HAP-1 (cell line): ENCODE measurements around the gene MRPL43.

ENCODE experiments used
- DNase-seq, 2 experiments: peaks; one replicate each; pipeline ENCODE4 v3.0.0-alpha.2; 2016 to 2020; ENCODE audit warnings: low spot score in 2 of 2
- H3K27me3 ChIP-seq: fragments of 250-450 bp; sonication (Bioruptor Pico); 2 replicates; pipeline ENCODE4 v1.5.1; 2020; ENCODE audit warnings: low read depth, mild to moderate bottlenecking, moderate library complexity
- H3K36me3 ChIP-seq: fragments of 250-450 bp; sonication (Bioruptor Pico); replicated peaks from 2 replicates; pipeline ENCODE4 v1.5.1; 2020; ENCODE audit warnings: mild to moderate bottlenecking
- H3K4me1 ChIP-seq: fragments of 250-450 bp; sonication (Bioruptor Pico); 2 replicates; pipeline ENCODE4 v1.5.1; 2020; ENCODE audit warnings: mild to moderate bottlenecking
- H3K4me3 ChIP-seq: fragments of 250-450 bp; sonication (Bioruptor Pico); 2 replicates; pipeline ENCODE4 v1.5.1; 2020; ENCODE audit warnings: mild to moderate bottlenecking, moderate library complexity
- H3K9me3 ChIP-seq: fragments of 250-450 bp; sonication (Bioruptor Pico); 2 replicates; pipeline ENCODE4 v1.5.1; 2020; ENCODE audit warnings: mild to moderate bottlenecking, moderate library complexity
- in situ Hi-C: fragments of 300-500 bp; cut with MboI; formaldehyde crosslinking; loops from 3 replicates; pipeline ENCODE4 v1.14.3; 2020; ENCODE audit warnings: low sequenced_read_pairs, inconsistent platforms, mixed read lengths

MRPL43 gene

GRCh38 chr10:101003639-101004206 lies 16.4 kb upstream of the MRPL43 start:
- no peaks in the 10 kb centered on the region for H3K9me3 ChIP-seq
- H3K4me1 ChIP-seq: peaks cover 13% of the 10 kb centered on the region
- no peaks in the 10 kb centered on the region for H3K27me3 ChIP-seq
- in situ Hi-C loops: no loop called here
- H3K36me3 ChIP-seq: peaks cover 50% of the 10 kb centered on the region
- DNase-seq: no peak
- H3K4me3 ChIP-seq: no peak overlapping the region

GRCh38 chr10:101002456-101002855 lies 15.2 kb upstream of the MRPL43 start:
- H3K36me3 ChIP-seq: peaks cover 49% of the 10 kb centered on the region
- no peak for DNase-seq
- no peak overlapping the region for H3K4me3 ChIP-seq
- no peaks in the 10 kb centered on the region for H3K9me3 ChIP-seq
- peaks cover 22% of the 10 kb centered on the region for H3K4me1 ChIP-seq
- no peaks in the 10 kb centered on the region for H3K27me3 ChIP-seq
- in situ Hi-C loops: no loop called here

- Histone ChIP-seq H3K4me1 (peaks cover 24% of the 10 kb centered on the region), H3K27me3 (no peaks in the 10 kb centered on the region), H3K9me3 (no peaks in the 10 kb centered on the region), H3K4me3 (no peak overlapping the region; the same call in 1 of the 2 replicates), H3K36me3 (peaks cover 43% of the 10 kb centered on the region)
- DNase-seq: no peak
- in situ Hi-C loops: no loop called here
These were observed 14.3 kb upstream of the MRPL43 start for GRCh38 chr10:101001659-101002035.

GRCh38 chr10:101000915-101001658 lies 13.8 kb upstream of the MRPL43 start:
- Histone ChIP-seq H3K27me3 (no peaks in the 10 kb centered on the region), H3K4me3 (peak overlapping the region; percentile 74), H3K9me3 (no peaks in the 10 kb centered on the region), H3K4me1 (peaks cover 27% of the 10 kb centered on the region), H3K36me3 (peaks cover 39% of the 10 kb centered on the region)
- in situ Hi-C loops: no loop called here
- peak in 1 of 2 experiments; percentile 40 for DNase-seq

GRCh38 chr10:101000127-101000914 lies 13.0 kb upstream of the MRPL43 start:
- in situ Hi-C loops: no loop called here
- peak overlapping the region; percentile 74 for H3K4me3 ChIP-seq
- peaks cover 27% of the 10 kb centered on the region for H3K4me1 ChIP-seq
- H3K36me3 ChIP-seq: peaks cover 34% of the 10 kb centered on the region
- no peaks in the 10 kb centered on the region for H3K27me3 ChIP-seq
- DNase-seq: peak; percentile 12 to 44
- no peaks in the 10 kb centered on the region for H3K9me3 ChIP-seq

- H3K9me3 ChIP-seq: no peaks in the 10 kb centered on the region
- peaks cover 27% of the 10 kb centered on the region for H3K4me1 ChIP-seq
- in situ Hi-C loops: no loop called here
- H3K36me3 ChIP-seq: peaks cover 30% of the 10 kb centered on the region
- no peak for DNase-seq
- peak within 1 kb of the TSS; percentile 74 for H3K4me3 ChIP-seq
- H3K27me3 ChIP-seq: no peaks in the 10 kb centered on the region
These were observed 12.4 kb upstream of the MRPL43 start, which contains the start of gene LZTS2 for GRCh38 chr10:100999742-101000126. Gene LZTS2, plus strand, starts transcription at chr10:100999808. Its CDS starts 2,731 bp downstream, at chr10:101002539.

GRCh38 chr10:100998991-100999741 lies 11.9 kb upstream of the MRPL43 start:
- peaks cover 27% of the 10 kb centered on the region for H3K4me1 ChIP-seq
- in situ Hi-C loops: no loop called here

GRCh38 chr10:100998183-100998990 lies 11.1 kb upstream of the MRPL43 start:
- peaks cover 27% of the 10 kb centered on the region for H3K4me1 ChIP-seq
- in situ Hi-C loops: no loop called here
- no peaks in the 10 kb centered on the region for H3K9me3 ChIP-seq
- DNase-seq: peak; percentile 73 to 94
- H3K27me3 ChIP-seq: no peaks in the 10 kb centered on the region
- peaks cover 31% of the 10 kb centered on the region for H3K36me3 ChIP-seq
- H3K4me3 ChIP-seq: peak overlapping the region; percentile 74

More at GRCh38 chr10:100998991-100999741, 11.9 kb upstream of the MRPL43 start:
- Histone ChIP-seq H3K27me3 (no peaks in the 10 kb centered on the region), H3K4me3 (peak overlapping the region; percentile 74), H3K36me3 (peaks cover 31% of the 10 kb centered on the region), H3K9me3 (no peaks in the 10 kb centered on the region)
- peak; percentile 61 to 86 for DNase-seq

- peak; percentile 66 to 90 for DNase-seq
- Histone ChIP-seq H3K4me1 (peaks cover 27% of the 10 kb centered on the region), H3K4me3 (peak overlapping the region; percentile 74), H3K36me3 (peaks cover 30% of the 10 kb centered on the region), H3K9me3 (no peaks in the 10 kb centered on the region), H3K27me3 (no peaks in the 10 kb centered on the region)
- in situ Hi-C loops: no loop called here
These were observed 10.3 kb upstream of the MRPL43 start for GRCh38 chr10:100997360-100998182.

- Histone ChIP-seq H3K9me3 (no peaks in the 10 kb centered on the region), H3K4me1 (peaks cover 27% of the 10 kb centered on the region), H3K36me3 (peaks cover 22% of the 10 kb centered on the region), H3K27me3 (no peaks in the 10 kb centered on the region), H3K4me3 (peak overlapping the region; percentile 74)
- in situ Hi-C loops: no loop called here
- DNase-seq: peak; percentile 11 to 65
These were observed 9.5 kb upstream of the MRPL43 start for GRCh38 chr10:100996678-100997359.

GRCh38 chr10:100995181-100995580 lies 7.9 kb upstream of the MRPL43 start:
- H3K4me3 ChIP-seq: no peak overlapping the region
- peaks cover 37% of the 10 kb centered on the region for H3K36me3 ChIP-seq
- in situ Hi-C loops: no loop called here
- no peak for DNase-seq
- H3K9me3 ChIP-seq: no peaks in the 10 kb centered on the region
- peaks cover 19% of the 10 kb centered on the region for H3K4me1 ChIP-seq
- no peaks in the 10 kb centered on the region for H3K27me3 ChIP-seq
